NCI-H1092 (cell line): Measurements from ENCODE around the gene WIPF3.
"Not testable (repeated sequence)": the region's sequence is repeated elsewhere in the genome, so short reads cannot be mapped to it uniquely, and the experiment has no call there.

Source experiments
- DNase-seq: peaks from one replicate; lab custom pipeline; 2025; lab: John Stamatoyannopoulos, UW

Gene WIPF3

DNA sequence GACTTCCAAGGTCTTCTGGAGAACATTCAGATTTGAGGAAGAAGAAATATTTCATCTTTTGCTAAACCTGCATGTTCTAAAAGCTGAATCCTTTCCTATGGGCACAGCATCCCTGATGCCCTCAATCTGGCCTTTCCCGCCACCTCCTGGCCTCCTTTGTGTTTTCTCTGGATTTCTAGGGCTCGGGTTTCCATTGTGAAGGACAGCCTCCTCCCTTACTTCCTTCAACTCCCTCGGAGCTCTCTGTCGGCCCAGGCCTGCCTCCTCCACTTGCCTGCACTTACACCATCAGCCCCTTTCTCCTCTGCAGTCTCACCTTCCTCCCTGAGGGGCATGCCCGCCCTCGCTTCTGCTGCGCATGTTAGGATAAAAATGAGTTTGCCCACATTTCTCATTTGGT, 75.4 kb downstream of the WIPF3 start:
- no peak for DNase-seq

GRCh38 chr7:29882481-29882880, 76.2 kb downstream of the WIPF3 start:
- no peak for DNase-seq

DNA sequence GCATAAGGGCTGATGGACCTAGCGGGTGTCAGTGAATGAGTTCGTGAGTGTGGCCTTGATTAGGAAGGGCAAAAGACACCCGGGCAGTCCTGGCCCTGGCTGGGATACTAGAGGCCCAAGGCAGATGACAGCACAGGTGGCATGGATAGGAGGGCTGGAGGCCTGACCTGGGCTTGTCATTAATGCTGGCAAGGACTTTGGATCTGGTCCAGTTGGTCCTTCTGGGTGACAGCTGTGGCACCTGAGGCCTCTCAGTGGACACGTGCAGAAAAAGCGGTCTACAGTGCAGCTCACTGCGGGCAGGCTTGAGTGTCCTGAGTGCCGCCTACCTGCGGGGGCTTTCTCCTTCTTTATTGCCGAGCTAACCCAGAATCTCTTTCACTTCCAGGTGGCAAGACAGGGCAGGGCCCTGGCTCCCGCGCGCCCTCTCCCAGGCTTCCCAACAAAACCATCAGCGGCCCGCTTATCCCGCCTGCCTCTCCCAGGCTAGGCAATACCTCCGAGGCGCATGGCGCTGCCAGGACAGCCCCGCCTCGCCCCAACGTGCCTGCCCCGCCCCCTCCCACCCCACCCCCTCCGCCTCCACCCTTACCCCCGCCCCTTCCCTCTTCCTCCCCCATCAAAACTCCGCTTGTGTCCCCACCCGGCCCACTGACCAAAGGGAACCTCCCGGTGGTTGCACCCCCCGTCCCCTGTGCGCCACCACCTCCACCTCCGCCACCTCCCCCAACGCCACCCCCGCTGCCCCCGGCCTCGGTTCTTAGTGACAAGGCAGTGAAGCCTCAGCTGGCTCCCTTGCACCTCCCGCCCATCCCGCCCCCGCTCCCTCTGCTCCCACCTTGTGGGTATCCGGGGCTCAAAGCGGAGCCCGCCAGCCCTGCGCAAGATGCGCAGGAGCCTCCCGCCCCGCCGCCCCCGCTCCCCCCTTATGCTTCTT, 77.4 kb downstream of the WIPF3 start:
- DNase-seq: no peak

DNA sequence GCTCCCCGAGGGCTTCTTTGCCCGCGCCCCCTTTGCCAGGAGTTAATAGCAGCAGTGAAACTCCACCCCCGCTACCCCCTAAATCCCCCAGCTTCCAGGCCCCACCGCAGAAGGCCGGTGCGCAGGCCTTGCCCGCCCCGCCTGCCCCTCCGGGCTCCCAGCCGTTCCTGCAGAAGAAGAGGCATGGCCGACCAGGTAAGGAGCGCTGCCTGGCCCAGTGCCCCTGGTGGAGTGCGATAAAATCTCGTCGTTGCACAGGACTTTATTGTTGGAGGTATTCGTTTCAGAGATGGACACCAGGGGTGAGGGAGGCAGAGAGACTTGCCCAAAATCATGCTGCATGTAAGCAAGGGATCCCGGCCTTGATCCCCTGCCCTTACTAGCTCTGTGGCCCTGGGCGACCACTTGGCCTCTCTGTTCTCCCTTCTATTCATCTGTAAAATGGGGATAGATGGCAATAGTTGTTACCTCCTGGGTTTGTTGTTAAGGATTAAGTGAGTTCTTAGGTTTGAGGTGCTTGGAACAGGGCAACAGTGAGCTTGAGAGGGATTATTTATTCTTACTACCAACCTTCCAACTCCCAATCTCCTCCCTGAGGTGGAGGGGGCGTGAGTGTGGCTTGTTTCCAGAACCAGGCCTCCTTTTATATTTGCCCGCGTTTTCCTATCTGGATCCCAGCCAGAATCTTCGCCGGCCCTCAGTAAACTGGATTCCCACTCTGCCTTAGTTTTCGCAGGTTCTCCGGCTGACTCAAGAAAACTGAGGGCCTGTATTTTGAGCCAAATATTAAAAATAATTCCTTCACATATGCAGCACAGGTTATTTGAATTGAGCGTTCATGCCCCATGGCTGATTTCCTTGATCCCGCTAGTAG, 78.3 kb downstream of the WIPF3 start:
- peak; percentile 59 for DNase-seq

DNA sequence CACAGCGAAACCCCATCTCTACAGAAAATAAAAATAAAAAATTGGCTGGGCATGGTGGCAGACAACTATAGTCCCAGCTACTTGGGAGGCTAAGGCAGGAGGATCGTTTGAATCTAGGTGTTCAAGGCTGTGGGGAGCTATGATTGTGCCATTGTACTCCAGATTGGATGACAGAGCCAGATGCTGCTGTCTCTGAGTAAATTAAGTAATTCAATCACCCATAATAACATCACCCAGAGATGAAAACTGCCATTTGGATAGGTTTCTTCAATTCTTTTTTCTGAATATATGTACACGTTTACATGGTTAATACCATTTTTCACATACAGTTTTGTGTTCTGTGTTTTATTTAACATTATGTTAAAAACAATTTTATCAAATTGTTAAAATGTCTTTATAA, 79.3 kb downstream of the WIPF3 start:
- no peak for DNase-seq

GRCh38 chr7:29886827-29887226, 80.5 kb downstream of the WIPF3 start:
- DNase-seq: no peak

GRCh38 chr7:29888006-29888405, 81.7 kb downstream of the WIPF3 start:
- no peak for DNase-seq

DNA sequence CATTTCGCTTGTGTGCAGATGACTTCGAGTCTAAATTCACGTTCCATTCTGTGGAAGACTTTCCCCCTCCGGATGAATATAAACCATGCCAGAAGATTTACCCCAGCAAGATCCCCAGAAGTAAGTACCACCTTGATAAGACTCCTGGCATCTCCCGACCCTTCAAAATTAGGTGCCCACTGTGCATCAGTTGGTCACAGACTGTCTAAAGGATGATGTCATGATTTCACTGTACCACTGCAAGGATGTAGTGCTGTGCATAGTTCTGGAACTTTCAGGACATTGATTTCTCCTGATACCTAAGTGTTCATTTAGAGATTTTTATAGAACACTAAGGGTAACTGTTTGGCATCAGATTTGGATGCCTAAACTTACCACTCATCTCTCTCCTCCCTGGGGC, 83.0 kb downstream of the WIPF3 start:
- no peak for DNase-seq

DNA sequence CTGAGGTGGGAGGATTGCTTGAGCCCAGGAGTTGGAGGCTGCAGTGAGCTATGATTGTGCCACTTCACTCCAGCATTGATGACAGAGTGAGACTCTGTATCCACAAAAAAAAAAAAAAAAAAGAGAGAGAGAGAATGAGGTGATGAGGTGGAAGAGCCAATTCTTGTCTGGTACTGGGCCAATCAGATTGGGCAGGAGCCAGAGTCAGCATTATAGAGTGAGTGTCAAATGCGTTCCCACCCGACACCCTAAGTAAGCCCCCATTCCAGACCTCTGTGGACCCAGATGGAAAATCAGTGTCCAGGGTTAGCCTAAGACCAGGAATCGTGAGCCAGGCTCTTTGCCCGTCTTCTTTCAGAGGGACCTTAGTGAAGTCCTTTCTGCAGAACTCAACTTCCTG, 83.9 kb downstream of the WIPF3 start:
- DNase-seq: no peak

- not testable (repeated sequence) for DNase-seq
Measured at GRCh38 chr7:29890786-29891185, 84.5 kb downstream of the WIPF3 start.

DNA sequence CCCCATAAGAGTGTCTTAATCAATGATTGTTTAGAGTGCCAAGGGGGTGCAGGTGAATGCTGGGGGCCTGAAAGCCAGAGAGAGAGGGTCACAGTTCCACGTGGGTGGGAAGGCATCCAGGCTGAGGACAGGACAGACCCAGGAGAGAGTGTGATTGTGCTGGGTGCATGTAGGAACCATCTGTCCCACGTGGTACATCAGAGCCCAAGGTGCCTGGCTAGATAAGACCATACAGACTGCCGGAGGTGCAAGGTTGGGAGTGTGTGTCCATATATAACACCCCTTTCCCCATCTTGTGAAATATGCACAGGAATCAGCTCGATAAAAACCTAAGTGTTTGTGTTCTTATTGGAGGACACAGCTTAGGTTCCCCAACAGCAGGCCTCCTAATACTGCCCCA, 85.5 kb downstream of the WIPF3 start:
- DNase-seq: no peak

DNA sequence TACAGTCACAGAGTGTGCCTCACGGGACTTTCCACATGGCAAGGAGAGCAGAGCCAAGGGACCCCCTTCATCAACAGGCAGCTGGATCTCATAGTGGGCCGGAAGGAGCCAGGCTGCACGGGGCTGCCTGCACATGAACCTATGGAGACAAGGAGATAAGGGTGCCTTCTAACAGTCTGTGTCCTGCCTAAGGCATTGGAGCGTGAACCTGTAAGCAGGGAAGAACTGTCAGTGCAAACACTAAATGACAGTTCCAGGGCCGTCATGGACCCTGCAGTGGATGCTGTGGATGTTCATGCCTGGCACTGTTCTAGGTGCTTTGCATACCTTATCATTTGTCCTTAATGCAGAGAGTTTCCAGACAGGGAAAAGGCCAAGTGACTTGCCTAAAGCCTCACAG, 85.9 kb downstream of the WIPF3 start:
- DNase-seq: no peak

DNA sequence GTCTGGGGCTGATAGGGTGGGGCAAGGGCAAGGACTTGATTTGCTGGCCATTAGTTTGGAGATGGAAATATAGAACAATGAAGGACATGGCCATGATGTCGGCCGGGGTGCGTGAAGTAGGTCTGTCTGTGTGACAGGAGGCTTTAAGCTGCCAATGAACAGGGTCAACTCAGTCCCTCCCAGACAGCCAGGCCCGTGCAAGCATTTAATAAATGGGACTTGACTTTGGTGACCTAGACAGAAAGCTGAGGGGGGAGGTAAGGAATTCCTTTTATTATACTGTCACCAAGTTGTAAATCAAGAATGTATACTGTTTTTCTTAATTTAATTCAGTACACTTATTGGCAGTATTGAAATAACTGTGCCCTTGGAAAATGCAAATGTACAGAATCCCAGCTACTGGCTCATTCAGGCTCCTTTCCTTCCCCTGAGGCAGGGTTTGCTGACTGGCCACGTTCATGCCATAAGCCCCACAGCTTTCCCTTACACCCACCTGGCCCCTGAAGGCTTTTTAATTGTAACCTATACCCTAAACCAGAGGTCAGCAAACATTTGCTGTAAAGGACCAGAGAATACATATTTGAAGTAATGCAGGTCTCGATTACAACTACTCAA, 87.2 kb downstream of the WIPF3 start:
- no peak for DNase-seq

GRCh38 chr7:29894256-29894655, 87.9 kb downstream of the WIPF3 start:
- no peak for DNase-seq

DNA sequence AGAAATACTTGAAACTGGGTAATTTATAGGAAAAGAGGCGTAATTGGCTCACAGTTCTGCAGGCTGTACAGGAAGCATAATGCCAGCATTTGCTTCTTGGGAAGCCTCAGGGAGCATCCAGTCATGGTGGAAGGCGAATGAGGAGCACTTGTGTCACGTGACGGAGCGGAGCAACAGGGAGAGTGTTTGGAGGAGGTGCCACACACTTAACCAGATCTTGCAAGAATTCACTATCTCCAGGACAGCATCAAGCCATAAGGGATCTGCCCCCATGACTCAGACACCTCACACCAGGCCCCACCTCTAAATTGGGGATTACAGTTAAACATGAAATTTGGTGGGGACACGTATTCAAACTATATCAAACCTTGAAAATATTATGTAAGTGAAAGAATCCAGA, 89.3 kb downstream of the WIPF3 start:
- no peak for DNase-seq

GRCh38 chr7:29896685-29897411, 90.5 kb downstream of the WIPF3 start:
- no peak for DNase-seq

DNA sequence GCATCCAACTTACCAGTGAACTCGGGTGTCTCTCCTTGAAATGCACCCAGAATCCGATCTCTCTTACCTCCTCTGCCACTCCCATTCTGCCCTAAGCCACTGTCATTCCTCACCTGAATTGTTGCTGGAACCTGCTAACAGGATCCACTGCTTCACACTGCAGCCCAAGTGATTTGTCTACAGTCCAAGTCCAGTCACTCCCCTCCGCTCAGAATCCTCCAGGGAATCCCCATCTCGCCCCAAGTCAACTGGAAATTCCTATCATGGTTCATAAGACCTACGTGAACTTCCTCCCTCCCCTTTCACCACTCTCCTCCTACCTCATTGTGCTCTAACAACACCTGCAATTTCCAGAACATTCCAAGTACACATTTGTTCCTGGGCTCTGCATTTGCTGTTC, 92.0 kb downstream of the WIPF3 start:
- no peak for DNase-seq

DNA sequence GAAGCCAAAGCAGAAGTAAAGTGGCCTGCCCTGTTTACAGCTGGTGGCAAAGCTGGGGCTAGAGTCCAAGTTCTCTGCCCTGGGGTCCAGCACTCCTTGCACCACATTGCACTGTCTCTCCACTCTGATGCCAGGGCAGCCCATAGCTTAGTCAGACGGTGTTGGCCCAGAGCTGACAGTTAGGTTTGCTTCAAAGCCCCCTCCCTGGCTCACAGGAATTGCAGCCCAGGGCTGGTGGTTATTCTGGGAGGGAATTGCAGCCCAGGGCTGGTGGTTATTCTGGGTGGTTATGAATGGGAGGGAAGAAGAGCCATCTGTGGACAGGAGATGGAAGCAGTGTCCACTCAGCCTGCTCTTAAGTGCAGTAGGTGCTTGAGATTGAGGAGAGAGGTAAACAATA, 94.4 kb downstream of the WIPF3 start:
- DNase-seq: no peak

GRCh38 chr7:29906200-29907022, 100.1 kb downstream of the WIPF3 start:
- no peak for DNase-seq

GRCh38 chr7:29914180-29914579, 107.9 kb downstream of the WIPF3 start:
- DNase-seq: no peak
